PC-9 (cell line): ENCODE results near the gene HPCAL1.

Experiments used
- EZH2 ChIP-seq: fragments of 200-600 bp; sonication (generic); IDR thresholded peaks from 2 replicates; pipeline ENCODE4 v1.8.0; 2017; ENCODE audit warnings: antibody characterized with exemption, low read depth
- TF ChIP-seq, protein P1 (sequence below): fragments of 200-600 bp; sonication (generic); conservative IDR thresholded peaks from 2 replicates; pipeline ENCODE4 v1.6.1; 2017; ENCODE audit warnings: mixed run types, antibody characterized with exemption, mild to moderate bottlenecking, moderate library complexity

DNA sequence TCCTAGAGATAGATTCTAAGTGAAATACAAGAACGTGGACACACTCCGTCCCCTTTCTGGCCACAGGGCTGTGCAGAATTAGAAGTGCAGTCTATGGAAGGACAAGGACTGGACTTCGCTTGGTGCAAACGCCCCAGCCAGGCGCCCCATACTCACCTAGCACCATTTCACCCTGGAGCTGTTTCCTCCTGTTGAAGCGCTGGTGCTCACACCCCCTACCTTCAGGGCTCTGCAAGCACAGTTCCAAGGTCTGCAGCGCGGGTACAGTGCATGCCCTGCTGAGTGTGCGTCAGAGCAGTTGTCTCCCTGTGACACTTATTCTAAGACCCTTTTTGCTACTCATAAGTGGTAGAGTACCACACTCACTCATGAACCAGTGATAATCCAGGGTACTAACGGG, 3.0 kb downstream of the HPCAL1 start:
- TF ChIP-seq, protein P1, sequence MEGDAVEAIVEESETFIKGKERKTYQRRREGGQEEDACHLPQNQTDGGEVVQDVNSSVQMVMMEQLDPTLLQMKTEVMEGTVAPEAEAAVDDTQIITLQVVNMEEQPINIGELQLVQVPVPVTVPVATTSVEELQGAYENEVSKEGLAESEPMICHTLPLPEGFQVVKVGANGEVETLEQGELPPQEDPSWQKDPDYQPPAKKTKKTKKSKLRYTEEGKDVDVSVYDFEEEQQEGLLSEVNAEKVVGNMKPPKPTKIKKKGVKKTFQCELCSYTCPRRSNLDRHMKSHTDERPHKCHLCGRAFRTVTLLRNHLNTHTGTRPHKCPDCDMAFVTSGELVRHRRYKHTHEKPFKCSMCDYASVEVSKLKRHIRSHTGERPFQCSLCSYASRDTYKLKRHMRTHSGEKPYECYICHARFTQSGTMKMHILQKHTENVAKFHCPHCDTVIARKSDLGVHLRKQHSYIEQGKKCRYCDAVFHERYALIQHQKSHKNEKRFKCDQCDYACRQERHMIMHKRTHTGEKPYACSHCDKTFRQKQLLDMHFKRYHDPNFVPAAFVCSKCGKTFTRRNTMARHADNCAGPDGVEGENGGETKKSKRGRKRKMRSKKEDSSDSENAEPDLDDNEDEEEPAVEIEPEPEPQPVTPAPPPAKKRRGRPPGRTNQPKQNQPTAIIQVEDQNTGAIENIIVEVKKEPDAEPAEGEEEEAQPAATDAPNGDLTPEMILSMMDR: peak; percentile 64
- TF ChIP-seq EZH2: no peak
